Measurements from ENCODE around the gene IL1RAP.

DNA sequence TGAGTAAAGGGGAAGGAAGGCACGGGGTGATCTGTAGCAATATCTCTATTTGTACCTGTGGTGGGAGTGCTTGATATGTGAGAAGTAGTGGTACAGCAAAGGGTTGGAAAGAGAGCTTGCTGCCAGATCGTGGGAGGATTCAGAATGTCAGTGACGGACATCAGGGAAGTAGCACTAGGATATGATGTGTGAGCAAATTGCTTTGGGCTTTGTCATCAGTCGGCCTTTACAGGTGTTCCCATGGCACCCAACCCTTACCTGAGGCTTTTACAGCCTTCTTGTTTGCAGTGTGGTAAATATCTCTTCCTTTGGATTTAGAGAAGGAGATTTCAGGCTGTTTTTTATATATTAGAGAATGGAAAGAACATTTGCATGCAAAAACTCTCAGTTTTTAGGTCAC, 29.8 kb downstream of the IL1RAP start:
- no peak for TF ChIP-seq GABPA (IDR thresholded peaks at IDR 0.05; ENCODE audit: low read depth)
- TF ChIP-seq, protein P1, sequence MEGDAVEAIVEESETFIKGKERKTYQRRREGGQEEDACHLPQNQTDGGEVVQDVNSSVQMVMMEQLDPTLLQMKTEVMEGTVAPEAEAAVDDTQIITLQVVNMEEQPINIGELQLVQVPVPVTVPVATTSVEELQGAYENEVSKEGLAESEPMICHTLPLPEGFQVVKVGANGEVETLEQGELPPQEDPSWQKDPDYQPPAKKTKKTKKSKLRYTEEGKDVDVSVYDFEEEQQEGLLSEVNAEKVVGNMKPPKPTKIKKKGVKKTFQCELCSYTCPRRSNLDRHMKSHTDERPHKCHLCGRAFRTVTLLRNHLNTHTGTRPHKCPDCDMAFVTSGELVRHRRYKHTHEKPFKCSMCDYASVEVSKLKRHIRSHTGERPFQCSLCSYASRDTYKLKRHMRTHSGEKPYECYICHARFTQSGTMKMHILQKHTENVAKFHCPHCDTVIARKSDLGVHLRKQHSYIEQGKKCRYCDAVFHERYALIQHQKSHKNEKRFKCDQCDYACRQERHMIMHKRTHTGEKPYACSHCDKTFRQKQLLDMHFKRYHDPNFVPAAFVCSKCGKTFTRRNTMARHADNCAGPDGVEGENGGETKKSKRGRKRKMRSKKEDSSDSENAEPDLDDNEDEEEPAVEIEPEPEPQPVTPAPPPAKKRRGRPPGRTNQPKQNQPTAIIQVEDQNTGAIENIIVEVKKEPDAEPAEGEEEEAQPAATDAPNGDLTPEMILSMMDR (IDR thresholded peaks at IDR 0.05; ENCODE audit: insufficient read depth, low read length) = no peak
- TF ChIP-seq, protein P2, sequence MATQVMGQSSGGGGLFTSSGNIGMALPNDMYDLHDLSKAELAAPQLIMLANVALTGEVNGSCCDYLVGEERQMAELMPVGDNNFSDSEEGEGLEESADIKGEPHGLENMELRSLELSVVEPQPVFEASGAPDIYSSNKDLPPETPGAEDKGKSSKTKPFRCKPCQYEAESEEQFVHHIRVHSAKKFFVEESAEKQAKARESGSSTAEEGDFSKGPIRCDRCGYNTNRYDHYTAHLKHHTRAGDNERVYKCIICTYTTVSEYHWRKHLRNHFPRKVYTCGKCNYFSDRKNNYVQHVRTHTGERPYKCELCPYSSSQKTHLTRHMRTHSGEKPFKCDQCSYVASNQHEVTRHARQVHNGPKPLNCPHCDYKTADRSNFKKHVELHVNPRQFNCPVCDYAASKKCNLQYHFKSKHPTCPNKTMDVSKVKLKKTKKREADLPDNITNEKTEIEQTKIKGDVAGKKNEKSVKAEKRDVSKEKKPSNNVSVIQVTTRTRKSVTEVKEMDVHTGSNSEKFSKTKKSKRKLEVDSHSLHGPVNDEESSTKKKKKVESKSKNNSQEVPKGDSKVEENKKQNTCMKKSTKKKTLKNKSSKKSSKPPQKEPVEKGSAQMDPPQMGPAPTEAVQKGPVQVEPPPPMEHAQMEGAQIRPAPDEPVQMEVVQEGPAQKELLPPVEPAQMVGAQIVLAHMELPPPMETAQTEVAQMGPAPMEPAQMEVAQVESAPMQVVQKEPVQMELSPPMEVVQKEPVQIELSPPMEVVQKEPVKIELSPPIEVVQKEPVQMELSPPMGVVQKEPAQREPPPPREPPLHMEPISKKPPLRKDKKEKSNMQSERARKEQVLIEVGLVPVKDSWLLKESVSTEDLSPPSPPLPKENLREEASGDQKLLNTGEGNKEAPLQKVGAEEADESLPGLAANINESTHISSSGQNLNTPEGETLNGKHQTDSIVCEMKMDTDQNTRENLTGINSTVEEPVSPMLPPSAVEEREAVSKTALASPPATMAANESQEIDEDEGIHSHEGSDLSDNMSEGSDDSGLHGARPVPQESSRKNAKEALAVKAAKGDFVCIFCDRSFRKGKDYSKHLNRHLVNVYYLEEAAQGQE (IDR thresholded peaks at IDR 0.05; ENCODE audit: insufficient replicate concordance, low read depth) = no peak
- no peak for TF ChIP-seq POLR2AphosphoS5 (IDR thresholded peaks at IDR 0.05; ENCODE audit: low read depth)
